ENCODE data around the gene GLYATL1. TPM values are rescaled to one million over a fixed set of nuclear protein-coding genes. Genes with fewer than 3 reads are reported as not detected.
A peak's percentile ranks its signal among the peaks of the same experiment; 100 is the strongest.

Gene GLYATL1
- total RNA-seq, 2 experiments from 2014 or later, result not detected

DNA sequence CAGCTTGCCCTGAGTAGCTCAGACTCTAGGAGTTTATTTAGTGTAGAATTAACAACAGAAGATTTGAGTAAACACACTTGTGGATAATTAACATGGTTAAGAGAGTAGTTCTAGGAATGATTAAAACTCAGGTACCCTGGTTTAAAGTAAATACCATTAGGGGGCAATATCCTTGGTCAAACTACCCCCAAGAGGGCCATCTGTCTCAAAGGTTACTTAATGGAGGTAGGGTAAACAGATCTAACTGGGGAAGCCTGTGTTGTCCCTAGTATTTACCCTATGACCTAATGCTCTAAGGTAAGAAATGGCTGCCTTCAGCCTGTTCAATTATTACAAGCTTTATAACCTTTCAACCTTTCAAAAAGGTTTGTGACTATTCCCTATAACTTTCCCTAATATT, 10.6 kb upstream of the GLYATL1 start:
- CTCF ChIA-PET, result interaction anchor here (0.7 to 1.4 kb wide), 3 partner anchors 34 to 230 kb away, joined by 3 to 4 read pairs (median 3); no protein-coding TSS in a partner anchor
- no peak for DNase-seq
- Mint-ChIP-seq H3K9me3 (no peaks in the 10 kb centered on the region), H3K4me3 (no peak overlapping the region), H3K36me3 (ENCODE audit: low read depth) (no peaks in the 10 kb centered on the region), H3K4me1 (ENCODE audit: low read depth) (peaks cover 14% of the 10 kb centered on the region), H3K27ac (no peak overlapping the region), H3K27me3 (ENCODE audit: low read depth) (peaks cover 2% of the 10 kb centered on the region)
- intact Hi-C loops (cut with micrococcal nuclease), result no loop called here

GRCh38 chr11:58930926-58931325, 8.4 kb upstream of the GLYATL1 start:
- Mint-ChIP-seq H3K27me3 (ENCODE audit: low read depth) (peaks cover 2% of the 10 kb centered on the region), H3K9me3 (no peaks in the 10 kb centered on the region), H3K4me3 (no peak overlapping the region), H3K4me1 (ENCODE audit: low read depth) (peaks cover 14% of the 10 kb centered on the region), H3K27ac (no peak overlapping the region), H3K36me3 (ENCODE audit: low read depth) (no peaks in the 10 kb centered on the region)
- intact Hi-C loops (cut with micrococcal nuclease), result no loop called here
- no peak for DNase-seq
- CTCF ChIA-PET, result no interaction called here

- Mint-ChIP-seq H3K4me1 (ENCODE audit: low read depth) (no peaks in the 10 kb centered on the region), H3K27me3 (ENCODE audit: low read depth) (peaks cover 5% of the 10 kb centered on the region), H3K9me3 (no peaks in the 10 kb centered on the region), H3K4me3 (no peak overlapping the region), H3K36me3 (ENCODE audit: low read depth) (no peaks in the 10 kb centered on the region), H3K27ac (no peak overlapping the region)
- DNase-seq, result no peak
- intact Hi-C loops (cut with micrococcal nuclease), result no loop called here
- CTCF ChIA-PET, result no interaction called here
Observed at GRCh38 chr11:58933661-58934060, 5.6 kb upstream of the GLYATL1 start.

- H3K9me3 Mint-ChIP-seq, result no peaks in the 10 kb centered on the region
- no peak overlapping the region for H3K27ac Mint-ChIP-seq
- CTCF ChIA-PET, result interaction anchor here (0.9 kb wide), 1 partner anchor 12 kb away, joined by 3 read pairs; no protein-coding TSS in a partner anchor
- DNase-seq, result no peak
- intact Hi-C loops (cut with micrococcal nuclease), result no loop called here
- no peak overlapping the region for H3K4me3 Mint-ChIP-seq
- H3K36me3 Mint-ChIP-seq (ENCODE audit: low read depth), result no peaks in the 10 kb centered on the region
- H3K4me1 Mint-ChIP-seq (ENCODE audit: low read depth), result no peaks in the 10 kb centered on the region
- peaks cover 6% of the 10 kb centered on the region for H3K27me3 Mint-ChIP-seq (ENCODE audit: low read depth)
Observed at GRCh38 chr11:58934945-58935513, 4.3 kb upstream of the GLYATL1 start.

DNA sequence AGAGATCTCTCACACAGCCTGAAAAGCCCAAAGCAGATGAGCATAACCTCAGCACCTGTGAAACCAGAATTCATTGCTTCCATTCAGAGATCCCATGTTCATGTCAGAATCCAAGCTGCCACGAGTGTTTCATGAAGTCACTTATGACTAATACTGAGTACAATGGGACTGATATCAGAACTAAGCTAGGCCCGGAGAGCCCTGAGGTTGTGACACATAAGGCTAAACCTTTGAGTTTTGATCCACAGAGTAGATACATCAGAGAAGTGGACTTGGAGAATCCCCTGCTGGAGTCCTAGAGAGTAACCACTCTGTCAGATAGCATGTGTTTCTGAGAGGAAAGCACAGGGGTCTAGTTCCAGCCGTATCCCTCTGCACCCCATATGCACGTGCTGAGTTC, 890 bp upstream of the GLYATL1 start:
- CTCF ChIA-PET, result interaction anchor here (0.5 kb wide), 1 partner anchor 957 kb away, joined by 3 read pairs; no protein-coding TSS in a partner anchor
- Mint-ChIP-seq H3K27ac (no peak overlapping the region), H3K9me3 (no peaks in the 10 kb centered on the region), H3K27me3 (ENCODE audit: low read depth) (peaks cover 8% of the 10 kb centered on the region), H3K36me3 (ENCODE audit: low read depth) (no peaks in the 10 kb centered on the region), H3K4me3 (no peak overlapping the region), H3K4me1 (ENCODE audit: low read depth) (no peaks in the 10 kb centered on the region)
- intact Hi-C loops (cut with micrococcal nuclease), result no loop called here
- no peak for DNase-seq

DNA sequence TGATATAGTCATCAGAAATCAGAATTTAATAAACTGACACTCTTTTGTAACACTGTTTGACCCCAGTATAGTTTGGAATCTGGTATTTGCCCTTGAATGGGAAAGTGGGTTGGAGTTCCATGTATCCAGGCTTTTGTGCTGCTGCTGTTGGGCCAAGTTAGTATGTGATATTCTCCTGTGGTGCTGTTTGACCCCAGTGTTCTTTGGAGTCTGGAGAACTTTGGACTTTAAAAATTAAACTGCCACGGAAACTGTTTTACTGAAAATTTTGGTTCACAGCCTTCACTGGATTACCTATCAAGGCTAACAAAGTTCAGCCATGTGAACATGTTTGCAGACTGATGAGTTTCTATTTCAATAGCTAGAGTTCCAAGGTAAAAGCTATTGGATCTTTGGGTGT, 740 bp downstream of the GLYATL1 start:
- CTCF ChIA-PET, result interaction anchor here (0.7 kb wide), 1 partner anchor 20 kb away, joined by 3 read pairs; no protein-coding TSS in a partner anchor

DNA sequence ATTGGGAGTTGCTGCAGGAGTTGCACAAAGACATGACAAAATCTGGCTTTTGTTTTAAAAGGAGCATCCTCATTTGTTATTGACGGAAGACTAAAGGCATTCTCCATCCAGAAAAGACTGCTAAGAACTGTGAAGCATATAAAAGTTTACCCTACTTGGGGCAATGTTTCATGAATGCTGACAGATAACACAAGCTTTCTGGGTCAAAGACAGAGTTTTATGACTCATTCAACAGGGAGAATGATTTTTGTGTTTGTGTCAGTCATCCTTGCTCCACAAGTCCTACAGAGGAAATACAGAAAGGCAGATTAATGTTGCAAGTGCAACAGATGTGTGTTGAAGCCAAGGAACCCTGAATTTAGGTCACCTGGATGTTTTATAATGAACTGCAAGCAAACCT, 2.5 kb downstream of the GLYATL1 start:
- no peak for DNase-seq
- Mint-ChIP-seq H3K4me1 (ENCODE audit: low read depth) (no peaks in the 10 kb centered on the region), H3K36me3 (ENCODE audit: low read depth) (no peaks in the 10 kb centered on the region), H3K27me3 (ENCODE audit: low read depth) (peaks cover 8% of the 10 kb centered on the region), H3K4me3 (no peak overlapping the region), H3K27ac (no peak overlapping the region), H3K9me3 (no peaks in the 10 kb centered on the region)
- intact Hi-C loops (cut with micrococcal nuclease), result no loop called here
- CTCF ChIA-PET, result no interaction called here

More for the DNA sequence above, 740 bp downstream of the GLYATL1 start:
- intact Hi-C loops (cut with micrococcal nuclease), result no loop called here
- no peaks in the 10 kb centered on the region for H3K36me3 Mint-ChIP-seq (ENCODE audit: low read depth)
- H3K9me3 Mint-ChIP-seq, result no peaks in the 10 kb centered on the region
- no peaks in the 10 kb centered on the region for H3K4me1 Mint-ChIP-seq (ENCODE audit: low read depth)
- no peak overlapping the region for H3K4me3 Mint-ChIP-seq
- no peak overlapping the region for H3K27ac Mint-ChIP-seq
- peaks cover 8% of the 10 kb centered on the region for H3K27me3 Mint-ChIP-seq (ENCODE audit: low read depth)
- no peak for DNase-seq

GRCh38 chr11:58945663-58946062, 6.4 kb downstream of the GLYATL1 start:
- H3K36me3 Mint-ChIP-seq (ENCODE audit: low read depth), result no peaks in the 10 kb centered on the region
- CTCF ChIA-PET, result no interaction called here
- intact Hi-C loops (cut with micrococcal nuclease), result no loop called here
- no peak overlapping the region for H3K27ac Mint-ChIP-seq
- H3K4me1 Mint-ChIP-seq (ENCODE audit: low read depth), result no peaks in the 10 kb centered on the region
- H3K27me3 Mint-ChIP-seq (ENCODE audit: low read depth), result peaks cover 6% of the 10 kb centered on the region
- no peaks in the 10 kb centered on the region for H3K9me3 Mint-ChIP-seq
- no peak overlapping the region for H3K4me3 Mint-ChIP-seq
- no peak for DNase-seq

GRCh38 chr11:58949184-58949583, 9.9 kb downstream of the GLYATL1 start:
- no peaks in the 10 kb centered on the region for H3K9me3 Mint-ChIP-seq
- CTCF ChIA-PET, result no interaction called here
- H3K27me3 Mint-ChIP-seq (ENCODE audit: low read depth), result peaks cover 6% of the 10 kb centered on the region
- H3K27ac Mint-ChIP-seq, result no peak overlapping the region
- DNase-seq, result no peak
- H3K4me3 Mint-ChIP-seq, result no peak overlapping the region
- intact Hi-C loops (cut with micrococcal nuclease), result no loop called here
- no peaks in the 10 kb centered on the region for H3K36me3 Mint-ChIP-seq (ENCODE audit: low read depth)
- H3K4me1 Mint-ChIP-seq (ENCODE audit: low read depth), result no peaks in the 10 kb centered on the region

DNA sequence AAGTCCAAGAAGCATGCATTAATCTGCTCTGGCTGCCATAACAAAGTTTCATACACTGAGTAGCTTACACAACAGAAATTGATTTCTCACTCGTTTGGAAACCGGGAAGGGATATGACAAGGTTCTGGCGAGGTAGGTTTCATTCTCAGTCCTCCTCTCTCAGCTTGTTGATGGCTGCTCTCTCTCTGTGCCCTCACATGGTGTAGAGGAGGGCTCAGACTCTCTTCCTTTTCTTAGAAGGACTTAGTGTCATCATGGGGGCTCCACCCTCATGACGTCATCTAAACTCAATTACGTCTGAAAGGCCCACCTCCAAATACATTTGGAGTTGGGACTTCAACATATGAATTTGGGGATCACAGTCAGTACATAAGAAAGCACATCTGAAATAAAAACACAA, 18.6 kb downstream of the GLYATL1 start:
- peaks cover 8% of the 10 kb centered on the region for H3K4me1 Mint-ChIP-seq (ENCODE audit: low read depth)
- CTCF ChIA-PET, result interaction anchor here (0.6 to 1.9 kb wide), 4 partner anchors 12 to 201 kb away, joined by 3 to 9 read pairs (median 4); no protein-coding TSS in a partner anchor
- peaks cover 6% of the 10 kb centered on the region for H3K27me3 Mint-ChIP-seq (ENCODE audit: low read depth)
- DNase-seq, result peak; percentile 20
- no peaks in the 10 kb centered on the region for H3K9me3 Mint-ChIP-seq
- intact Hi-C loops (cut with micrococcal nuclease), result loop anchor here (1.0 to 5.0 kb wide), 4 partner anchors 100 to 199 kb away; no protein-coding TSS in a partner anchor
- H3K4me3 Mint-ChIP-seq, result no peak overlapping the region
- no peaks in the 10 kb centered on the region for H3K36me3 Mint-ChIP-seq (ENCODE audit: low read depth)
- no peak overlapping the region for H3K27ac Mint-ChIP-seq

- no peak overlapping the region for H3K27ac Mint-ChIP-seq
- peaks cover 8% of the 10 kb centered on the region for H3K4me1 Mint-ChIP-seq (ENCODE audit: low read depth)
- CTCF ChIA-PET, result interaction anchor here (0.7 to 1.9 kb wide), 5 partner anchors 14 to 206 kb away, joined by 3 to 9 read pairs (median 3); no protein-coding TSS in a partner anchor
- H3K36me3 Mint-ChIP-seq (ENCODE audit: low read depth), result no peaks in the 10 kb centered on the region
- no peaks in the 10 kb centered on the region for H3K9me3 Mint-ChIP-seq
- peak; percentile 62 for DNase-seq
- no peak overlapping the region for H3K4me3 Mint-ChIP-seq
- peaks cover 6% of the 10 kb centered on the region for H3K27me3 Mint-ChIP-seq (ENCODE audit: low read depth)
- intact Hi-C loops (cut with micrococcal nuclease), result loop anchor here (1.0 to 5.0 kb wide), 4 partner anchors 100 to 199 kb away; no protein-coding TSS in a partner anchor
Observed at GRCh38 chr11:58958500-58958899, 19.2 kb downstream of the GLYATL1 start.

DNA sequence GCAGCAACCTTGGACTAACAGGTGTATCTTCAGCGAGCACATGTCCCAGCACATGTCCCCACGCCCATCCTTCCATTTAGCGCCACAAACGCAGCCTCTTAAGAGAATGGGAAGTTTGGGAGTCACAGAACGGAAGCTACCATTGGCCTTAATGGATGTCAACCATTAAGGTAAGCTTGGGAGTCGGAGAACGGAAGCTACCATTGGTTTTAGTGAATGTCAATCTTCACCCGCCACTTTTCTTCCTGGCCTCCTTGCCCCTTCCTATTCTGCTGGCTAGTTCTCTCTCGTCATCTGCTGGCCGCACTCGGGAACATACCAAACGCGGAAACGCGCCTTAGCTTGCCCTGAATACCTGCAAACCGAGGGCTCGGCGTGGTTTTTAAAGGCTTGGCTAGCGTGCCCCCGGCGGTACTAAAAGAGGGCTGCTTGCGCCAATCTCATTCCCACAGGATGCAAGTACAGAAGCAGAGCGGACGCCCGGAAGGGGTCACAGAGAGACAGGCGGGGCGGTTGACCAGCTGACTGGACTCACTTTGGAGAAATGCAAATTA, 24.3 kb downstream of the GLYATL1 start:
- H3K27ac Mint-ChIP-seq, result no peak overlapping the region
- H3K9me3 Mint-ChIP-seq, result no peaks in the 10 kb centered on the region
- no peak for DNase-seq
- H3K36me3 Mint-ChIP-seq (ENCODE audit: low read depth), result no peaks in the 10 kb centered on the region
- H3K27me3 Mint-ChIP-seq (ENCODE audit: low read depth), result peaks cover 6% of the 10 kb centered on the region
- CTCF ChIA-PET, result no interaction called here
- H3K4me3 Mint-ChIP-seq, result no peak overlapping the region
- intact Hi-C loops (cut with micrococcal nuclease), result no loop called here
- H3K4me1 Mint-ChIP-seq (ENCODE audit: low read depth), result no peaks in the 10 kb centered on the region
